ENCODE data around the gene NTNG1.

Gene NTNG1

DNA sequence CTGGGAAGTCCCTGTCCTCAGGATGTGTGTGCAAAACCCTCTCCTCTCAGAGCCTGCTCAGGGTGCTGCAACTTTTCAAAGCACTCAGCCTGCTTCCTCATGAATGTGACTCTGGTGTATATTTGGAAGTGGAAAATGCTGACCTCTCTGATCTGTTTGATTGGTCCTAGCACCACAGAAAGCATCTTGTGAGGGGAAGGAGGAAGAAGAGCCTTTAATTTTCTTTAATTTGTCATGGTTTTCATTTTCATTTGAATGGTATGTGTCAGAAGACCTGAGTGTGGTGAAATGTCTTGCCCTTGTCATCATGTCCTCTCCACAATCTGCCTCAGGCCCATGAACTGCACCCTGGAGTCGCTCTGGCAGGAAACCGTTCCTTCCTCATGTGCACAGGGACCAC, 383.5 kb downstream of the NTNG1 start:
- H3K27me3 ChIP-seq (ENCODE audit: insufficient read depth, poor library complexity, severe bottlenecking): no peaks in the 10 kb centered on the region
- no peak overlapping the region for H3K4me3 ChIP-seq (replicated peaks; ENCODE audit: insufficient read depth, low read length)
- TF ChIP-seq, protein P1, sequence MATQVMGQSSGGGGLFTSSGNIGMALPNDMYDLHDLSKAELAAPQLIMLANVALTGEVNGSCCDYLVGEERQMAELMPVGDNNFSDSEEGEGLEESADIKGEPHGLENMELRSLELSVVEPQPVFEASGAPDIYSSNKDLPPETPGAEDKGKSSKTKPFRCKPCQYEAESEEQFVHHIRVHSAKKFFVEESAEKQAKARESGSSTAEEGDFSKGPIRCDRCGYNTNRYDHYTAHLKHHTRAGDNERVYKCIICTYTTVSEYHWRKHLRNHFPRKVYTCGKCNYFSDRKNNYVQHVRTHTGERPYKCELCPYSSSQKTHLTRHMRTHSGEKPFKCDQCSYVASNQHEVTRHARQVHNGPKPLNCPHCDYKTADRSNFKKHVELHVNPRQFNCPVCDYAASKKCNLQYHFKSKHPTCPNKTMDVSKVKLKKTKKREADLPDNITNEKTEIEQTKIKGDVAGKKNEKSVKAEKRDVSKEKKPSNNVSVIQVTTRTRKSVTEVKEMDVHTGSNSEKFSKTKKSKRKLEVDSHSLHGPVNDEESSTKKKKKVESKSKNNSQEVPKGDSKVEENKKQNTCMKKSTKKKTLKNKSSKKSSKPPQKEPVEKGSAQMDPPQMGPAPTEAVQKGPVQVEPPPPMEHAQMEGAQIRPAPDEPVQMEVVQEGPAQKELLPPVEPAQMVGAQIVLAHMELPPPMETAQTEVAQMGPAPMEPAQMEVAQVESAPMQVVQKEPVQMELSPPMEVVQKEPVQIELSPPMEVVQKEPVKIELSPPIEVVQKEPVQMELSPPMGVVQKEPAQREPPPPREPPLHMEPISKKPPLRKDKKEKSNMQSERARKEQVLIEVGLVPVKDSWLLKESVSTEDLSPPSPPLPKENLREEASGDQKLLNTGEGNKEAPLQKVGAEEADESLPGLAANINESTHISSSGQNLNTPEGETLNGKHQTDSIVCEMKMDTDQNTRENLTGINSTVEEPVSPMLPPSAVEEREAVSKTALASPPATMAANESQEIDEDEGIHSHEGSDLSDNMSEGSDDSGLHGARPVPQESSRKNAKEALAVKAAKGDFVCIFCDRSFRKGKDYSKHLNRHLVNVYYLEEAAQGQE (IDR thresholded peaks at IDR 0.05; ENCODE audit: insufficient replicate concordance, low read depth): no peak
- TF ChIP-seq, protein P2, sequence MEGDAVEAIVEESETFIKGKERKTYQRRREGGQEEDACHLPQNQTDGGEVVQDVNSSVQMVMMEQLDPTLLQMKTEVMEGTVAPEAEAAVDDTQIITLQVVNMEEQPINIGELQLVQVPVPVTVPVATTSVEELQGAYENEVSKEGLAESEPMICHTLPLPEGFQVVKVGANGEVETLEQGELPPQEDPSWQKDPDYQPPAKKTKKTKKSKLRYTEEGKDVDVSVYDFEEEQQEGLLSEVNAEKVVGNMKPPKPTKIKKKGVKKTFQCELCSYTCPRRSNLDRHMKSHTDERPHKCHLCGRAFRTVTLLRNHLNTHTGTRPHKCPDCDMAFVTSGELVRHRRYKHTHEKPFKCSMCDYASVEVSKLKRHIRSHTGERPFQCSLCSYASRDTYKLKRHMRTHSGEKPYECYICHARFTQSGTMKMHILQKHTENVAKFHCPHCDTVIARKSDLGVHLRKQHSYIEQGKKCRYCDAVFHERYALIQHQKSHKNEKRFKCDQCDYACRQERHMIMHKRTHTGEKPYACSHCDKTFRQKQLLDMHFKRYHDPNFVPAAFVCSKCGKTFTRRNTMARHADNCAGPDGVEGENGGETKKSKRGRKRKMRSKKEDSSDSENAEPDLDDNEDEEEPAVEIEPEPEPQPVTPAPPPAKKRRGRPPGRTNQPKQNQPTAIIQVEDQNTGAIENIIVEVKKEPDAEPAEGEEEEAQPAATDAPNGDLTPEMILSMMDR (IDR thresholded peaks at IDR 0.05; ENCODE audit: insufficient read depth, low read length): no peak
- DNase-seq (ENCODE audit: low read depth in 1 of 2, low spot score in 1 of 2): no peak
- no peak overlapping the region for H3K27ac ChIP-seq (replicated peaks)

DNA sequence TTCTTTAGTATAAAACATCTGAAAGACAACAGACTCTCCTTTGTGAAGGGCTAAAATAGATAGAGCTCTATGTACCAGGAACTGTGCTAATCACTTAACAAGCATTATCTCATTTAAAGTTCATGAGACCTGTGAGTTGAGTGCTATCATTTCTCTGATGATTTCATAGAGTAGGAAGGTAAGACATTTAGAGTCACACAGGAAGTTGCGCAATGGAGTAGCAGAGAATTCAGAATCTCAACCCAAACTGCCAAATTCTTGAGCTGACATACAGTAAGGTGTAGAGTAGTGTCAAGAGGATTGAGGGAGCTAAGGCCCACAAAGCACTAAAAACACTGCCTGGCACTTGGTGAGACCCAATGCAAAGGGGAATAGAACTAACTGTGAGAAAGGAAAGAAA, 384.3 kb downstream of the NTNG1 start:
- Histone ChIP-seq H3K27ac (replicated peaks) (no peak overlapping the region), H3K4me3 (replicated peaks; ENCODE audit: insufficient read depth, low read length) (no peak overlapping the region), H3K27me3 (ENCODE audit: insufficient read depth, poor library complexity, severe bottlenecking) (no peaks in the 10 kb centered on the region)
- TF ChIP-seq, protein P1 (IDR thresholded peaks at IDR 0.05; ENCODE audit: insufficient replicate concordance, low read depth): no peak
- TF ChIP-seq, protein P2 (IDR thresholded peaks at IDR 0.05; ENCODE audit: insufficient read depth, low read length): no peak
- no peak for TF ChIP-seq GABPA (IDR thresholded peaks at IDR 0.05; ENCODE audit: low read depth)
- no peak for TF ChIP-seq SPI1 (IDR thresholded peaks at IDR 0.05; ENCODE audit: borderline replicate concordance, low read depth)
- TF ChIP-seq POLR2AphosphoS5 (IDR thresholded peaks at IDR 0.05; ENCODE audit: low read depth): no peak
- DNase-seq (ENCODE audit: low read depth in 1 of 2, low spot score in 1 of 2): no peak

DNA sequence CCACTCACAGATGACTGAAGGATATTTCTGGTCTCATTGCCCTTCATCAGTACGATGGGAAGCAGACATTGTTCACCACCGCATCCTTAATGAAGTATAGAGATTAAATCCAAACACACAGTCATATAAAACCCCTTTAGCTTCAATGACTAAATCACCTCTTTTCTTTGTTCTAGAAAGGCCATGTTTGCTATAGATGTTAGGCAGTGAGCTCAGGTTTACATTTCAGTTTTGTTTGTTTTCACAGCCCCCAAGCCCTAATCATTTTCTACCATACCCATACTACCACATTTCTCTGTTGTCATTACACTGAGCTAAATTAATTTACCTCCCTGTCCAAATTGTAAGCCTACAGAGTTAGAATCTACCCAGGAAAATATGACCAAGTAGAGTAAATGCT, 385.1 kb downstream of the NTNG1 start:
- Histone ChIP-seq H3K4me3 (replicated peaks; ENCODE audit: insufficient read depth, low read length) (no peak overlapping the region), H3K27me3 (ENCODE audit: insufficient read depth, poor library complexity, severe bottlenecking) (no peaks in the 10 kb centered on the region), H3K27ac (replicated peaks) (no peak overlapping the region)
- TF ChIP-seq, protein P2 (IDR thresholded peaks at IDR 0.05; ENCODE audit: insufficient read depth, low read length): no peak
- TF ChIP-seq, protein P1 (IDR thresholded peaks at IDR 0.05; ENCODE audit: insufficient replicate concordance, low read depth): no peak
- TF ChIP-seq SPI1 (IDR thresholded peaks at IDR 0.05; ENCODE audit: borderline replicate concordance, low read depth) (no peak), POLR2AphosphoS5 (IDR thresholded peaks at IDR 0.05; ENCODE audit: low read depth) (no peak), GABPA (IDR thresholded peaks at IDR 0.05; ENCODE audit: low read depth) (no peak)
- DNase-seq (ENCODE audit: low read depth in 1 of 2, low spot score in 1 of 2): no peak
